GM19043 (cell line): ENCODE results near the gene STIP1.

Source experiments
- ATAC-seq: cut with Tn5 transposase; IDR thresholded peaks from one replicate; pipeline ENCODE4 v1.9.1; 2021; ENCODE audit warnings: low read depth; ENCODE audit not compliant: unreplicated experiment

The STIP1 gene

DNA sequence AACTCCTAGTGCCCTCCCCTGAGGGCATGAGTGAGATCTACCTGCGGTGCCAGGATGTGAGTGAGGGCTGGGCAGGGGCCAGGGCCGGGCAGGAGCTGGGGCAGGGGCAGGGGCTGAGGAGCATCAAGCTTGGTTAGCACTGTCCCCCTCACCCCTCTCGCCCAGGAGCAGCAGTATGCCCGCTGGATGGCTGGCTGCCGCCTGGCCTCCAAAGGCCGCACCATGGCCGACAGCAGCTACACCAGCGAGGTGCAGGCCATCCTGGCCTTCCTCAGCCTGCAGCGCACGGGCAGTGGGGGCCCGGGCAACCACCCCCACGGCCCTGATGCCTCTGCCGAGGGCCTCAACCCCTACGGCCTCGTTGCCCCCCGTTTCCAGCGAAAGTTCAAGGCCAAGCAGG lies 34.3 kb downstream of the STIP1 start:
- ATAC-seq = no peak

DNA sequence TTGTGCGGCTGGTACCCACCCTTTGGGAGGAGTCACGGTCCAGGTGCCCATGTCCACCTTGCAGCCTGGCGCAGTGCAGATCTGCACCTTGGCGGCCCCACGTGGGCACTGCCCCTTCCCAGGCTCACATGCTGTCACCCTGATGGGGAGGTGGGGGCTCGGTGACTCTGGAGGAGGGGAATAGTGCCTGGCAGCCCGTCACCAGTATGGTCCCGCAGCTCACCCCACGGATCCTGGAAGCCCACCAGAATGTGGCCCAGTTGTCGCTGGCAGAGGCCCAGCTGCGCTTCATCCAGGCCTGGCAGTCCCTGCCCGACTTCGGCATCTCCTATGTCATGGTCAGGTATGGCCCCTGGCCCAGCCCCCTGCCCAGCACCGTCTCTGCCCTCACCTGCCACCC lies 34.8 kb downstream of the STIP1 start:
- ATAC-seq = no peak

DNA sequence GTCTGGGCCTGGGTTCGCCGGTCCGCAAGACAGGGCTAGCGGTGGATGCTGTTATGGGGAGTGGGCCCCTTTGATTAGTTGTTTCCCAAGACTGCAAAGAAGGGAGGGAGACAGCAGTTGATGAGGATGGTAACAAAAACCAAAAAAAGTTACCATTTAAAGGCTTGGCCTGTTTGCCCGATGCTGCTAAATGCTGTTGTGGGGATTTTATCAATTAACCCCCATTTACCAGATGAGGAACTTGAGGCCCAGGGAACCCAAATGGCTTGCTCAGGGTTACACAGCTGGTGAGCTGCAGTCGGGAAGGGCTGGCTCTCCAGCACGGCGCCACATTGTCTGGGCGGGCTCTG lies 36.7 kb downstream of the STIP1 start:
- ATAC-seq = no peak

DNA sequence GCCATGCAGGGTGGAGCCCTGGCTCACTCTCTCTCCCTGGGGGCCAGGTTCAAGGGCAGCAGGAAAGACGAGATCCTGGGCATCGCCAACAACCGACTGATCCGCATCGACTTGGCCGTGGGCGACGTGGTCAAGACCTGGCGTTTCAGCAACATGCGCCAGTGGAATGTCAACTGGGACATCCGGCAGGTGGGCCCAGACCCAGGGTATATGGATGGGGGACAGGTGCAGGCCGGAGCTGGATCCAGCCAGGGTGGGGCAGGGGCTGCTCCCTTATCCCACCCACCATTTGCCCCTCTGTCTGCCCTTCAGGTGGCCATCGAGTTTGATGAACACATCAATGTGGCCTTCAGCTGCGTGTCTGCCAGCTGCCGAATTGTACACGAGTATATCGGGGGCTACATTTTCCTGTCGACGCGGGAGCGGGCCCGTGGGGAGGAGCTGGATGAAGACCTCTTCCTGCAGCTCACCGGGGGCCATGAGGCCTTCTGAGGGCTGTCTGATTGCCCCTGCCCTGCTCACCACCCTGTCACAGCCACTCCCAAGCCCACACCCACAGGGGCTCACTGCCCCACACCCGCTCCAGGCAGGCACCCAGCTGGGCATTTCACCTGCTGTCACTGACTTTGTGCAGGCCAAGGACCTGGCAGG lies 37.2 kb downstream of the STIP1 start:
- ATAC-seq = no peak

DNA sequence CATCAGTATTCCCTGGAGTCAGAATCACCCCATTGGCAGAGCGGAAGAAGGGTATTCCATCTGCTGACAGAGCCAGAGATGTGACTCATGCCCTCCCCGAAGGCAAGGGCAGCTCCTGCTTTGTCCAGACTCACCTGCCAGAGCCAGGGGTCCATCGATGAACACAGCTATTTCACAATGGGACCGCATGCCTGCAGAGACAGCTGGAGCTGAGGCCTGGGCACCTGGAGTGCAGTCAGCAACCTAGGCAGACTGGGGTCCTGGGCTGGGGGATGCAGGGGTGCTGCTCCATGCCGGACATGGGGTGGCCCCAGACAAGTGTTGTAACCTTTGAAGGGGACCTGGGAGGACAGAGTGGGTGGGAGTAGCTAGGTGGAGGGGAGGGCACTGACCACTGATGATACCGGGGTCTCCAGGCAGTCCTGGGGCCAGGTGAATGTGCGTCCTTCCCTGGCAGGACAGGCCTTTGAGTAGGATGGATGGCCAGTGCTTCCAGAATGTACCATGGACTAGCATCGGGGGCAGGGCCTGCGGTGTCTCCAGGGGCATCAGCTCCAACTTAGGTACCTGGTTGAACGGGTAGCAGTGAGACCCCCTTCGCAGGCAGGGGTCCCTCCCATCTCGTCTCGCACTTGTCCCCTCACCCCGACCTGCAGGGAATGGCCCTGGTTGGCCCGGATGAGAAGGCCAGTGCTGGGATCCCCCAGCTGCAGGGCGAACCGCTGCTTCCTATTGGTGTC lies 38.4 kb downstream of the STIP1 start:
- no peak for ATAC-seq

DNA sequence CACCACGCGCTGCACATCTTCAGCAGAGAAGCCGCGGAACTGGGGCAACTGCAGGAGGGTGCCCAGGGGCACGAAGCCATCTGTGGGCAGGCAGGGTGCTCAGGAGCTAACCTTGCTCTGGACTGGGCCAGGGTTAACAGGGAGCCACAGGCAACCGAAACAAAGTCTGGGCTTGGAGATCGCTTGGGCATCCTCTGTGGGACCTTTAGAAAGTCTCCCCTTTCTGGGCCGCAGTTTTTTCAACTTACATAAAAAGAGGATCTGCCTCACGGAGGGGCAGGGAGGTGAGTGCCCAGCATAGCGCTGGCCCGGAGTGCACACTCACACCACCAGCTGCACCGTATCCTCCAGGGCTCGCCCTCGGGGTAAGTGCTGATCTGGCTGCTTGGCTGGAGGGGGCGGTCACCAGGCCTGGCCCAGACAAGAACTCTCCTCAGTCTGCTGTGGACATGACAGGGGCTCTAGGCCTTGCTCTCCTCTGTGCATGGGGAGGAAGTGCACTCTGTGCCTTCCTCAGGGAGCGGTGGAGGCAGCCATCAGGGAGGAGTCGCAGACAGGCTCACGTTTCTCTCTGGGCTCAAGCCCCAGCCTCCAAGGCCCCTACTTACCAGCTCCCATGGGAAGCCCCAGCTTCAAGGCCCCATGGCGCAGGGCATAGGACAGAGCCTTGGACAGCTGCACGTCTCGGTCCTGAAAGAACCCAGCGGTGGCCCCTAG lies 39.1 kb downstream of the STIP1 start:
- no peak for ATAC-seq

DNA sequence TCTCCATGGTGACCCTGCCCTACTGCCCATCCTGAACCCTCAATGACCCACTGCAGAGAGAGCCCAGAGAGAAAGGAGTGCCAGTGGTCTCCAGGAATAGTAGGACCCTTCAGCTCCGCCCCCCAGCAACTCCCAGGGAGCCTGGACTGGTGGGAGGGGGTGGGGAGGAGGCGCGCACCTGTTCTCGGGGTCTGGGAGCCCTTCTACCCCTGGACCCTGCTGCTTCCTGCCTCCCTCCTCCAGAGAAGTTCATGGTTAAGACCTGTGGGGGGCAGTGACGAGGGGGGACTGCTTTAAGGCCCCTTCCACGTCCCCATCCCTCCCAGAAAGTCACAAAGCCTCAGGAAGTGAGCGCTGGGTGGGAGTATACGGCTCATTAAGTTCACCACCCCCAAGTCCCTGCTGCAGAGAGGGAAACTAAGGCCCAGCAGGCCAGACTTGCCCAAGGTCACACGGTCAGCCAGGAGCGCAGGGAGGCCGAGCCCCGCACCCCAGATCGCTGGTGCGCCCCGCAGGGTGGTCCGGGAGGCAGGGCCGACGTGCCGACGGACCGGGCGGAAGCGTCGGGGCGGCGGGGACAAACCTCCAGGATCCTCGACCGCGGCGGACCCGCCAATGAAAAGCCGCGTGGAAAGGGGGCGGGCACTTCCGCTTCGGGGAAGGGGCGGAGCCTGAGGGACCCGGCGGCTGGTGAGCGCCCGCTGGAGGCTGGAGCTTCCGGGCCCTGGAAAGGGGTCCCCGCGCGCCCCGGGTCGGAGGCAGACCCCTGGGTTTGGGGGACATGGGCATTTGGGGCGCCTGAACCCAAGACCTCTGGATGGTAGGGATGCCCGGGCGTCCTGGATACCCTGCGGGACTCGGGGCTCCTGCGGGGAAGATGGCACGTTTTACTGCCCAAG lies 39.9 kb downstream of the STIP1 start, which contains the start of the genes NUDT22 and TRPT1:
NUDT22 (plus strand) TSS at position 667 of the 899 bp plus-strand sequence. CDS start 379 bp downstream, outside the sequence.
TRPT1 (minus strand) TSS at position 579 of the 899 bp plus-strand sequence; CDS start at position 253, 326 bp downstream.
- ATAC-seq = peak; percentile 39

GRCh38 chr11:64226507-64227051 lies 40.6 kb downstream of the STIP1 start:
- ATAC-seq = no peak

DNA sequence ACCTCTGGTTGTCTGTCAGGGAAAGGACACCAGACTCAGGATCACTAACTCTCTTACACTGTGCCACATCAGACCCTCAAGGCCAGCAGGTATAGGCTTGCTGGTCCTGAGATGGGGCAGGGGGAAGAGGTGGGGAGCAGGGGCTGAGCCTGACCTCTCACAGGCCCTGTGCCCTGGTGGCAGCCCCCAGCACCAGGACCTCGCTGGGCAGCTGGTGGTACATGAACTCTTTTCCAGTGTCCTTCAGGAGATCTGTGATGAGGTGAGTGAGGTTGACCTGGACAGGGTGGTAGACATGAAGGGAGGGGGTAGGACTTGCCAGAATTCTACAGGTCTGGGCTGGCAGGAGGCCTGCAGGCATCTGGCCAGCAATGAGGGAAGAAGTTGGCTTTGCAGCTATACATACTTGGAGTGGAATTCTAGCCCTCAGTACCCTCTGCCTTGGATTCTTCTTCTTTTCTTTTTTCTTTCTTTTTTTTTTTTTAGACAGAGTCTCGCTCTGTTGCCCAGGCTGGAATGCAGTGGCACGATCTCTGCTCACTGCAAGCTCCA lies 41.5 kb downstream of the STIP1 start:
- no peak for ATAC-seq

DNA sequence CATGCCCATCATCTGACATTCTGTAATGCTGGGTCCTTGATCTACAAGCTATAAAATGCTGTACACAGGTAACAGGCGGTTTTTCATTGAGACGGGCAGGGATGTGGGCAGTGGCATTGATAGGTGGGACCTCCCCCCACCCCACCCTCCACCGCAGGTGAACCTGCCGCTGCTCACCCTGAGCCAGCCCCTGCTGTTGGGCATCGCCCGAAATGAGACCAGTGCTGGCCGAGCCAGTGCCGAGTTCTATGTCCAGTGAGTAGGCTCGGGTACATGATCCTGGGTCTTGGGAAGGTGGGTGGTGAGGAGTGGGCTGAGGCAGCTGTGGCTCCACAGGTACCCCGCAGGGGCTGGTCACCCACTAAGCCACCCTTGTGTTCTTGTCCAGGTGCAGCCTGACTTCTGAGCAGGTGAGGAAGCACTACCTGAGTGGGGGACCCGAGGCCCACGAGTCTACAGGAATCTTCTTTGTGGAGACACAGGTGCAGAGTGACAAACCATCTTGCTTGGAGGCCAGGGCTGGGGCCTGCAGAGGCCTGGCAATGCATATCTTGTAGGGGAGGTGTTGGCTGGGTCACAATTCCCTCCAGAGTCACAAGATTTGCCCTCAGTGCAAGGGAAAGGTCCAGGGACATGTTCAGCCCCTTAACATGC lies 43.2 kb downstream of the STIP1 start:
- no peak for ATAC-seq

DNA sequence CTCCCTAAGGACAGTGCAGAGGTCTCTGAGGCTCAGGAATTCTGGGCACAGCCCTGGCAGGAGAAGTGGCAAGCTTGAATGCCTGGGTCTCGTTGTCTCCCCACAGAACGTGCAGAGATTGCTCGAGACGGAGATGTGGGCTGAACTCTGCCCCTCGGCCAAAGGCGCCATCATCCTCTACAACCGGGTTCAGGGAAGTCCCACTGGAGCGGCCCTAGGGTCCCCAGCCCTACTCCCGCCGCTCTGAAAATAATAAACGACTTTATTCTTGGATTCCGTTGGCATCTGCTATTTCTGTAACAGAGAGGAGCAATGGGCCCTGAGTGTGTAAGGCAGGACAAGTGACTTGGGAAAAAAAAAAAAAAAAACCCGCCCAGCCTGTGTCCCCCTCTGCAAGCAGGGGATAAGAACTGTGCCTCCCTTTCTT lies 43.8 kb downstream of the STIP1 start:
- no peak for ATAC-seq

DNA sequence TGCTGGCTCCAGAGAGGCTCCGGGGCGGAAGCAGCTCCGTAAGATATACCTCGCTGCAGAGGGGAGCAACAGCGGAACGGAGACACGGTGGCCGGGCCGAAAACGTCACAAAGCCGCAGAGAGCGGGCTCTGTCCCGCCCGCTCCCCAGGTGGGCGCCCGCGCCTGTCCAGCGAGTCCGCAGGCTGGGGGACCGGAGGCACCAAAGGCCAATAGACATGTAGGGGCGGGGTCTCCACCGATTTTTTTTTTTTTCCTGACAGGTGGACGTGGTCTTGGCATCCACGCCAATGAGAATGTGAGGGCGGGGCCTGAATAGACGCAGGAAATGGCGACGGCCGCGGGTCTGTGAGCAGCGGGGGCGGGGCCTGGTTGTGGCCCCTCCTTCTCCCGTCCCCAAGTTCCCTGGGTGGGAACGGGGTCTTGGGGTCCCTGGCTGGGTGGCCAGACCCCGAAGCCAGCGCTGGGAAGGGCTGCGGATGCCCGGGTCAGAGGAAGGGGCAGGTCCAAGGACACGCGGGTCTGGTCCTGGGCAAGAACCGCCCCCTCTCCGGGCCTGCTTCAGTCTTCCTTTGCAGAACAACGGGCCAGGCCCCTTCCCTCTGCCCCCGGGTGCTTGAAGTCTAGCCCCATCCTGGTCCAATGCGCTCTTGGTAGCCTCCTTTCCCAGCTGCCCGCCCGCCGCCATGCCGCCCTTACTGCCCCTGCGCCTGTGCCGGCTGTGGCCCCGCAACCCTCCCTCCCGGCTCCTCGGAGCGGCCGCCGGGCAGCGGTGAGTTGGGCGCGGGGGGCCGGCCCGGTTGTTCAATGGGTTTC lies 44.4 kb downstream of the STIP1 start, which contains the start of gene DNAJC4:
DNAJC4 (plus strand) TSS at position 378 of the 814 bp plus-strand sequence; CDS start at position 685, 307 bp downstream.
- ATAC-seq = peak; percentile 45

DNA sequence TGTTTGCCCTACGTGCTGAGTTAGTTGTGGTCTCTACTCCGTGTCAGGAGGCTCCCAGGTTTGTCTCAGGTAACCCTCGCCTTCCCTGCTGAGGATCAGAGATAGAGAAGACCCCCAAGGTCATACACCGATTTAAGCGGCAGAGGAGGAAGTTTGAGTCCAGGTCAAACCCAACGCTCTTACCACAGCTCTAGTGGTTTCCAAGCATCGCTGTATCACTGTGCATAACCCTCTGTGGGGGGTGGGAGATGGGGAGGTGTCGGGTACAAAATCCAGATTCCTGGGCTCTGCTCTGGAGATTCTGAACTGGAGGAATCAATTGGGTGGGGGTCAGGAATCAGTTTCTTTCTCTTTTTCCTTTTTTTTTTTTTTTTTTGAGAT lies 45.0 kb downstream of the STIP1 start:
- ATAC-seq = no peak

GRCh38 chr11:64231546-64231945 lies 45.6 kb downstream of the STIP1 start:
- no peak for ATAC-seq

DNA sequence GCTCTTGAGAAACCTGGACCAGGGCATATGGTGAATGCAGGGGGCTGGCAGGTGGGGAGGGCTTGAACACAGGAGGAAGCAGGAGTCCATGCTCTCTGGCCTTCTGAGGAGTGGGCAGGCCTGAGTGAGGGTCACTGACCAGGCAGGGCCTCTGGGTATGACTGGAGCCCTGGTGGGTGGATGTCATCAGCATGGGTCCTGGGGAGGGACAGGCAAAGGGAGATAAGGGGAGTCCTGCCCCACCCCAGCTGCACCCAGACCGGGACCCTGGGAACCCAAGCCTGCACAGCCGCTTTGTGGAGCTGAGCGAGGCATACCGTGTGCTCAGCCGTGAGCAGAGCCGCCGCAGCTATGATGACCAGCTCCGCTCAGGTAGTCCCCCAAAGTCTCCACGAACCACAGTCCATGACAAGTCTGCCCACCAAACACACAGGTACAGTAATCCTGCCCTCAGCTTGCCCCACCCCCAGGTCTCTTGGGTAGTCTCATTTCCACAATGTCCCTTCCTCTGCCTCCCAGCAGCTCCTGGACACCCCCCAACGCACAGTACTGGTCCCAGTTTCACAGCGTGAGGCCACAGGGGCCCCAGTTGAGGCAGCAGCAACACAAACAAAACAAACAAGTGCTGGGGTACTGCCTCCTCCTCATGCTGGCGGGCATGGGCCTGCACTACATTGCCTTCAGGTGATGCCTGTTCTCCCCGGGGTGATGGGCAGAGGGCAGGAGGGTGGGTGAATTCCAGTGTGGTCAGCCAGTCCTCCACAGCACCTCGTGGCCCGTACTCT lies 46.4 kb downstream of the STIP1 start:
- no peak for ATAC-seq

- ATAC-seq = no peak
Observed at GRCh38 chr11:64232967-64233315, 47.0 kb downstream of the STIP1 start.

DNA sequence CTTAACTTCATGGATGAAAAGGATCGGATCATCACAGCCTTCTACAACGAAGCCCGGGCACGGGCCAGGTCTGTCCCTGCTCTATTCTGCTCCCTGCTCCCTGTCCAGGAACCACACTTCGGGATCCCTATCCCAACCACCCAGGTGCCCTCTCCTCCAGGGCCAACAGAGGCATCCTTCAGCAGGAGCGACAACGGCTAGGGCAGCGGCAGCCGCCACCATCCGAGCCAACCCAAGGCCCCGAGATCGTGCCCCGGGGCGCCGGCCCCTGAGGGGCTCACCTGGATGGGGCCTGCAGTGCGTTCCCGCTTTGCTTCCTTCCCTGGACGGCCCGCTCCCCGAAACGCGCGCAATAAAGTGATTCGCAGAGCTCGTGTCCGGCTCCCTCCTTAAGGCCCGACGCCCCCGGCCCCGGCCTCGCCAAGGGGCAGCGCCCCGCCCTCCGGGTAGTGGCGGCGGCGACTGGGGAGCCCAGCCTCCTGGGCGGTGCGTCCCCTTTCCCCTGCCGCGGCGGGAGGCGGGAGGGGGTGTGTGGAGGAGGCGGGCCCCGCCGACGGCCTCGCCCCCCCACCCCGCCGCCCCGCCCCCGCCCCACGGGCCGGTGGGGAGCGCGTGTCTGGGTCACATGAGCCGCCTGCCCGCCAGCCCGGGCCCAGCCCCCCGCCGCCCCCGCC lies 48.1 kb downstream of the STIP1 start, which contains the start of gene VEGFB:
VEGFB (plus strand) TSS at position 672 of the 674 bp plus-strand sequence. CDS start 250 bp downstream, outside the sequence.
- no peak for ATAC-seq
